PC-9 (cell line): ENCODE data around the gene TMCC1.

Experiments used
- EZH2 ChIP-seq: fragments of 200-600 bp; sonication (generic); IDR thresholded peaks from 2 replicates; pipeline ENCODE4 v1.8.0; 2017; ENCODE audit warnings: antibody characterized with exemption, low read depth
- TF ChIP-seq, protein P1 (sequence below): fragments of 200-600 bp; sonication (generic); conservative IDR thresholded peaks from 2 replicates; pipeline ENCODE4 v1.6.1; 2017; ENCODE audit warnings: mixed run types, antibody characterized with exemption, mild to moderate bottlenecking, moderate library complexity

DNA sequence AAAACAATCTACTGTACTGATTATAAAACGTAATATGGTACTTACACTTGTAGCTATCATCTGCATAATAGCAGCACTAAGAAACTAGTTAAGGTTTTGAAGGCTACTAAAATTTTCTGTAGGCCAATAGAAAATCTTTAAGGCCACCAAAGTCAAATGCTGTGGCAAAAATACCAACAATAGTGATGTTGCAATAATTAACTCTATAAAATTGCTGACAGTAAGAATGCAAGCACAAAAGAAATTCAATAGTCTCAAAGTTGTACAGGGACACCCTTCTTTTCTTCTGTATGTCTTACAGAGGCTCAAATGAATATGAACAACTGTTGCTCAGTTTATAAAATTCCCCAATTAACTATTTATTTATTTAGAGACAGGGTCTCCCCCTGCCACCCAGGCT lies 62.0 kb downstream of the TMCC1 start:
- TF ChIP-seq, protein P1, sequence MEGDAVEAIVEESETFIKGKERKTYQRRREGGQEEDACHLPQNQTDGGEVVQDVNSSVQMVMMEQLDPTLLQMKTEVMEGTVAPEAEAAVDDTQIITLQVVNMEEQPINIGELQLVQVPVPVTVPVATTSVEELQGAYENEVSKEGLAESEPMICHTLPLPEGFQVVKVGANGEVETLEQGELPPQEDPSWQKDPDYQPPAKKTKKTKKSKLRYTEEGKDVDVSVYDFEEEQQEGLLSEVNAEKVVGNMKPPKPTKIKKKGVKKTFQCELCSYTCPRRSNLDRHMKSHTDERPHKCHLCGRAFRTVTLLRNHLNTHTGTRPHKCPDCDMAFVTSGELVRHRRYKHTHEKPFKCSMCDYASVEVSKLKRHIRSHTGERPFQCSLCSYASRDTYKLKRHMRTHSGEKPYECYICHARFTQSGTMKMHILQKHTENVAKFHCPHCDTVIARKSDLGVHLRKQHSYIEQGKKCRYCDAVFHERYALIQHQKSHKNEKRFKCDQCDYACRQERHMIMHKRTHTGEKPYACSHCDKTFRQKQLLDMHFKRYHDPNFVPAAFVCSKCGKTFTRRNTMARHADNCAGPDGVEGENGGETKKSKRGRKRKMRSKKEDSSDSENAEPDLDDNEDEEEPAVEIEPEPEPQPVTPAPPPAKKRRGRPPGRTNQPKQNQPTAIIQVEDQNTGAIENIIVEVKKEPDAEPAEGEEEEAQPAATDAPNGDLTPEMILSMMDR: no peak
- TF ChIP-seq EZH2: no peak
